ENCODE measurements around the gene TMEM63B. TPM values are rescaled to one million over a fixed set of nuclear protein-coding genes. Genes with fewer than 3 reads are reported as not detected.

Gene TMEM63B
- total RNA-seq, 1 donor from 2014 or later, result 11.5 TPM

Other genes starting within 250 kb of the TMEM63B start
- gene MRPL14, start 102 bp upstream of the TMEM63B start, total RNA-seq, result 57.4 TPM
- 0.52 TPM for gene CAPN11, start 31.3 kb downstream of the TMEM63B start, total RNA-seq
- gene MYMX, start 89.4 kb downstream of the TMEM63B start, total RNA-seq, result 7.3 TPM
- gene SLC29A1, start 96.0 kb downstream of the TMEM63B start, total RNA-seq, result 14.6 TPM
- gene HSP90AB1, start 119.5 kb downstream of the TMEM63B start, total RNA-seq, result 474 TPM
- gene SLC35B2, start 130.0 kb downstream of the TMEM63B start, total RNA-seq, result 26.1 TPM
- 6.3 TPM for gene NFKBIE, start 138.0 kb downstream of the TMEM63B start, total RNA-seq
- not detected for gene TMEM151B, start 142.9 kb downstream of the TMEM63B start, total RNA-seq
- gene AARS2, start 185.8 kb downstream of the TMEM63B start, total RNA-seq, result 9.9 TPM
- gene SPATS1, start 215.1 kb downstream of the TMEM63B start, total RNA-seq, result not detected

All from skeletal muscle tissue (tissue), 1 donor.